ENCODE results near the gene PRSS16.

DNA sequence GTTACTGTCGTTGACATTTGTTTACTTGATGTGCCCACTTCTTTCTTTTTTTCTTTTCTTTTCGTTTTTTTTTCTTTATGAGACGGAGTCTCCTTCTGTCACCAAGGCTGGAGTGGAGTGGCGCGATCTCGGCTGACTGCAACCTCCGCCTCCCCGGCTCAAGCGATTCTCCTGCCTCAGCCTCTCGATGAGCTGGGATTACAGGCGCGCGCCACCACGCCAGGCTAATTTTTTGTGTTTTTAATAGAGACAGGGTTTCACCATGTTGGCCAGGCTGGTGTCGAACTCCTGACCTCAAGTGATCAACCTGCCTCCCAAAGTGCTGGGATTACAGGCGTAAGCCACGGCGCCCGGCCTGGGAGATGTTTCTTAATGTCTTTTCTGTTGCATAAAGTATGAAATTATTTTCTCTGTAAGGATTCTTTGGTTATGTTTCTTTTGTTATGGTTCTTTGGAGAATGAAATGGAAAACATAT lies 33.3 kb upstream of the PRSS16 start:
- no peak for TF ChIP-seq CTCF (IDR thresholded peaks at IDR 0.05)
- TF ChIP-seq POLR2A (IDR thresholded peaks at IDR 0.05), result no peak

Measured in thyroid gland (tissue), 4 donors.